ENCODE data around the gene TFF2.

TFF2 gene

DNA sequence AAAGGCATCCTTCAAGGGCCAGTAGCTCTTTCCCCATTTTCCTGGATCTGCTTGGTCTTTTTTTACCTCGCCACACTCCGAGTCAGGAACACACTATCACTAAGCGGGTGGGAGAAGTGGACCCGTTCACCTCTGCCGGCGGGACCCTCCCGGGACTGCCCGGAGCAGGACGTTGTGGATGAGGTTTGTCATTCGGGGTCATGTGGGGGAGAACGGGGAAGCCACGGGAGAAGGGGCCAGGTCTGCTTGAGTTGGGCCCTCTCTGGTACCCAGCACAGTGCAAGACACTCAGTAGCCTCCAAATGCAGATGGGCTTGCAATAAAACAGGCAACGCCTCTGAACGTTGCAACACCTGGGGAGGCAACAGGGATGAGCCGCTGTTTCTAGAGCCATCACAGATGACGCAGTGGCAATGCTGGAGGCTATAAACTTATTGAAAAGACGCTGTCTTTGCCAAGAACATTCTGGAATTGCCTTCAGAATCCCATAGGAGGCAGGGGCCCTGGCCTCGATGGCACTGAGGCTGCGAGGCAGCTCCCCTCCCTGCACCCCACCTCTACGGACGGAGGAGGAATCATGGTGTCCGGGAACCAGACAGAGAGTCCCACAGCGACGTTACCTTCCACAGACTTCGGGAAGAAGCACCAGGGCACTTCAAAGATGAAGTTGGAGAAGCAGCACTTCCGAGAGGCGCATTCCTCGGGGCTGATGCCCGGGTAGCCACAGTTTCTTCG lies 3.8 kb downstream of the TFF2 start:
- no peak for DNase-seq (ENCODE audit: low read depth)

DNA sequence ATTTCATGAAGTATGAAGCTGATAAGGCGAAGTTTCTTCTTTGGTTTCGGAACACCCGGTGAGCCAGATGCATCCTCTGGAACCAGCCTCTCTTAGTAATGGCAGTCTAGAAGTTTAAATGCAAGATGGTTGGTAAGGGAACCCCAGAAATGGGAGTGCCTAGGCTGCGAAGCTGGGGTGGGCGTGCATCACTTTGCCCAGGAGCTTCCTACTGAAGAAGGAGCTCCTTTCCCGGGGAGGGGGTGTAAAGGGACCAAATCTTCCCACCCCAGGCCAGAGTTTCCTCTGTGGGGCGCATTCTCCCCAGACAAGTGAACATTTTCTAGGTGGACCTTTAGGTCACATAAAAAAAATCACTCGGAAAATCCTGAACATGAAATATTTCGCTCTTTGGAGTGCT lies 4.4 kb downstream of the TFF2 start:
- DNase-seq (ENCODE audit: low read depth): no peak

DNA sequence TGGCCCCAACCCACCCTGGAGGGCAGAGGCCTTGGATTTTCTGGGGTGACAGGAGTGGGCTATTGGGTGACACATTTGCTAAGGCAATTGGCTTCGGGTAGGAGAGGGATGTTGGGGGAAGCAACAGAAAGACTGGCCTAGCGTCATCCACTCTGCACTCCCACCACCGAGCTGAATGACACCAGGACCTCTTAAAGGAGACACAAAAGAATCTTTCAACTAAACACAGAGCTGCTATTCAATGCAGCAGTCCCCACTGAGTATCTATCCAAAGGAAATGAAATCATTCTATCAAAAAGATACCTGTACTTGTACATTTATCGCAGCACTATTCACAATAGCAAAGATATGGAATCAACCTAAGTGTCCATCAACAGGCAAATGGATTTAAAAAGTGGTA lies 6.2 kb downstream of the TFF2 start:
- DNase-seq (ENCODE audit: low read depth): no peak

DNA sequence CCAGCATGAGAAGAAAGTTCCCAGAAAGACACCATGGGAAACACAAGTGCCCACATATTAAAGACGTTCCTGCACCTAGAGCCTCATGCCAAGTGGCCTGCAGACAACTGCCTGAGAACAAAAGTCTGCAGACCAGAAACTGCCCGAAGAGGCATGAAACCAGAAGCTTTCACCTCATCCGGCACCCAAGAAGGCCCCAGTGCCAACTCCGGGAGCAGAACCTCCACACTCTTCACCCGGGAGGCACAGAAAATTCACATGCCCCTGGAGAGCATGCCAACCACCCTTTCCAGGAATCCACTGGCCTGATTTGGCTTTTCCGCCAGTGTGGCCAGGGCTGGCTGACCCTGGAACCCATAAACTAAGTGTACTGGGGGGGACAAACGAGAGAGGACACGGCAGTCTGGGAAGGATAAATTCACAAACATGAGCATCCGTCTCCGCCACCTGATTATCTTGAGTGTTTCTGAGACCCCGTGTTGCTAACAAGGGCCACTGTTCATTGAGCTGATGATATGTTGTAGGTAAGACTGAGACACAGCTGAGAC lies 6.8 kb downstream of the TFF2 start:
- no peak for DNase-seq (ENCODE audit: low read depth)

DNA sequence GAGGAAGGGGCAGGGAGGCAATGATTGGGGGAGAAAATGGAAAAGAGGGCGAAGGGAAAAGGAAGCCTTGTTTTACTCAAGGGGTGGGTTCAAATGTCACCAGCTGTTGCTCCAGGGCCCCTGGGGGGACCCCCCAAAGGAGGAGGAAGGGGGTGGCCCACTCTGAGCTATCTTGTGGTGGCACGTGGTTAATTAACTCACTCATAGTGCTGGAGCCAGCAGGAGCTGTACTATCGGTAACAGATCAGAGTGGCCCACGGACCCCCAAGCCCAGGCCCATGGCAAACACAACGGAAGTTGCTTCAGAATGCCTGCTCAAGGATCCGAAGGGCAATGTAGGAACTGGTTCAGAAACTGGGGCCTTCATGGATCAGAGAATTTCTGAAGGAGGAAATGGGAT lies 7.2 kb downstream of the TFF2 start:
- no peak for DNase-seq (ENCODE audit: low read depth)

DNA sequence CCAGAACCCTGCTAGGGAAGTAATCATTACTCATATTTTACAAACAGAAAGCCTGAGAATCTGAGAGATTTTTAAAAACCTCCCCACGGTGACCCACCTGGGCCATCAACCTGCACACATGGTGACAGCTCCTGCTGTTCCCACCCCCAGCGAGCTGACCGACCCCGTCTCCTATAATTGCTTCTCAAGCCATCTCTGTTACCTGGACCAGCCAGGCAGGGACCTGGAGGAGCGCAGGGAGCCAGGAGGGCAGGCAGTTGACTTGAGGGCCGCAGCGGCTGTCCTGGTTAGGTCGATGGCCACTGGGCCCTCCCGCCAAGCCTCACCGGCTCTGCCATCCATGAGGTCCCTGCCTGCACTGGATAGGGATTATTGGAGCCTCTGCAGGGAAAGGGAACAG lies 7.7 kb downstream of the TFF2 start:
- DNase-seq (ENCODE audit: low read depth): no peak

DNA sequence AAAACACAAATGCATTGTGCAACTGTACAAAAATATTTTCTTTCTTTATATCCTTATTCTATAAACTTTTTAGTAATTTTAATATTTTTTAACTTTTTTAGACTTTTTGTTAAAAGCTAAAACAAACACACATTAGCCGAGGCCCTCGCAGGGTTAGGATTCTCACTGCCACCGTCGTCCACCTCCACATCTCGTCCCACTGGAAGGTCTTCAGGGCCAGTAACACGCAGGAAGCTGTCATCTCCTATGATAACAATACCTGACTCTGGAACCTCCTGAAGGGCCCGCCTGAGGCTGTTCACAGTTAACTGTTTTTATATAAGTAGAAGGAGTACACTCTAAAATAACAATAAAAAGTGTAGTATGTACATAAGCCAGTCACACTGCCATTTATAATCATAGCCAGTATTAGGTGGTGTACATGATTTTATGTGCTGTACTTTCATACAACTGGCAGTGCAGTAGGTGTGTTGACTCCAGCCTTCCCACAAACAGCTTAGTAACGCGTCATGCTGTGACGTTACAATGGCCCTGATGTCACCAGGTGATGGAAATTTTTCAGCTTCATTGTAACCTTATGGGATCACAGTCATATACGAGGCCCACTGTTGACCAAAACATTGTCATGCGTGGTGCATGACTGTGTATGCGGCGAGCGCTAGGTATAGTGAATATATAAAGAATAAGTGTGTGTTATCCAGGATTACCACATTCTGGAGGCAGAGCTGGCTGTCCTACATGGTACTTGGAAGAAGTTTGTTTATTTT lies 8.8 kb downstream of the TFF2 start:
- DNase-seq (ENCODE audit: low read depth): no peak

DNA sequence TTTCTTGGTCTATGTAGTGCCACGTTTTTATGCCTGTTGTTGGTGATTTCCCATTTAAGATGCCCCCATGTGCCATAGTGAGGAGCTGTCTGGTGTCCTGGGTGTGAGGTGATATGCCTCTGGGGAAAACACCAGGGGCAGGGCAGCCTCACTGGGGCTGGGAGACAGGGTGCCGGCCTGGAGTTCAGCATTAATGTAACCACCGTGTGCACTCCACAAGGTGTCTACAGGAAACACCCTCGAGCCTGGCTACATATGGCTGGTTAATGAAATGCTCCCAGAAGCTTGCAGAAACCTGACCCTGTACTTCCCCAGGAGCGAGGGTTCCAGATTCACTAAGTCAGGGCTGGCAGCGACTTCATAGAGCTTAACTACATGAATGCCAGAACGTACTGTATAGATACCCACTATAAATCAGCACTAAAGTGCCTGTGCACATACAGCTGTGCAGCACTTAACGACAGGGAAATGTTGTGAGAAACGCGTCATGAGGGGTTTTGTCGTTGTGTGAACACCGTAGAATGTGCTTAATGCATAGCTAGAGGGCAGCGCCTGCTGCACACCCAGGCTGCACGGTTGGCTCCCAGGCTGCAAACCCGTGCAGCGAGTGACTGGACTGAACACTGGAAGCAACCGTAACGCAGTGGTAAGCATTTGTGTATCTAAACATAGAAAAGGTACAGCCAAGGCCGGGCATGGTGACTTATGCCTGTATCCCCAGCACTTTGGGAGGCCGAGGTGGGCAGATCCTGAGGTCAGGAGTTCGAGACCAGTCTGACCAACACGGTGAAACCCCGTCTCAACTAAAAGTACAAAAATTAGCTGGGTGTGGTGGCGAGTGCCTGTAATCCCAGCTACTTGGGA lies 10.4 kb downstream of the TFF2 start:
- DNase-seq (ENCODE audit: low read depth): no peak

DNA sequence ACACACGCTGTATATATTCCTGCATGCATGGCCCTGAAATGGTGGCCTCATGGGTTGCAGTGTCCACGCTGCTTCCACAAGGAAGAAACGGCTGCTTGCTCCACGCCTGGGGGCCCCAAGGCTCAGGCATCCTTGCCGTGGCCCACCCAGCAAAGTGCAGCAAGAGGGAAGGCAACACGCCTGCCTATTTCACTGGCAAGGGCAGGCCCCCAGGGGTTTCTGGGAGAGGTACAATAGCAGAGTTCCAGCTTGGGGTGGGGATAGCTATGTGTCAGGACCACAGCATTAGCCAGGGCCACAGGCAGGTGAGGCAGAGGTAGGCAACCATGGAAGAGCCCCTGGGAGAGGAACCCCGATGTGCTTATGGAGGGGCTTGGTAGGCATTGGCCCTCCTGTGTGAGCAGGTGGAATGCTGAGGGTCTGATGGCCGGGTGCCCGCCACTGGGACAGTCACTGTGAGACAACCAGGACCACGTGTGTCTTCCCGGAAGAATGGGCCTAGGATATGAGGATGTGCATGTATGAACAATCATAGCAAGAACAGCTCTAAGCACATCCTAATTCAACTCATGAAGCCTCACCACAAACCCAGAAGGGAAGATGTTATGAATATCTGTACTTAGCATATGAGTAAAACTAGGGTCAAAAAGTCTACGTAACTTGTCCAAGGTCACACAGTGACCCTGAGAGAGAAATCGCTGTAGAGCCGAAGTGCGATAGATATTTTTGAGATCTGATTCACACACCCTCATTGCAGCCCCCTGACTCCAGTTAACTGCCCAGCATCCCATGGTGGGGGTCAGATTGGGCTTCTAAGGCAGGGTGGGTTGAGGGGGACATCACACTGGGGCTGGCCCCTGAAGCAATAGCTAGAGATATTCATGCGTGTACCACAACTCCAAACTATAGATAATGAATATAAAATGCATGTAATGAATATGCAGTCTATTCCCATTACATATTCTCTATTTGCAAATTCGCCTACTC lies 11.8 kb downstream of the TFF2 start:
- no peak for DNase-seq (ENCODE audit: low read depth)

DNA sequence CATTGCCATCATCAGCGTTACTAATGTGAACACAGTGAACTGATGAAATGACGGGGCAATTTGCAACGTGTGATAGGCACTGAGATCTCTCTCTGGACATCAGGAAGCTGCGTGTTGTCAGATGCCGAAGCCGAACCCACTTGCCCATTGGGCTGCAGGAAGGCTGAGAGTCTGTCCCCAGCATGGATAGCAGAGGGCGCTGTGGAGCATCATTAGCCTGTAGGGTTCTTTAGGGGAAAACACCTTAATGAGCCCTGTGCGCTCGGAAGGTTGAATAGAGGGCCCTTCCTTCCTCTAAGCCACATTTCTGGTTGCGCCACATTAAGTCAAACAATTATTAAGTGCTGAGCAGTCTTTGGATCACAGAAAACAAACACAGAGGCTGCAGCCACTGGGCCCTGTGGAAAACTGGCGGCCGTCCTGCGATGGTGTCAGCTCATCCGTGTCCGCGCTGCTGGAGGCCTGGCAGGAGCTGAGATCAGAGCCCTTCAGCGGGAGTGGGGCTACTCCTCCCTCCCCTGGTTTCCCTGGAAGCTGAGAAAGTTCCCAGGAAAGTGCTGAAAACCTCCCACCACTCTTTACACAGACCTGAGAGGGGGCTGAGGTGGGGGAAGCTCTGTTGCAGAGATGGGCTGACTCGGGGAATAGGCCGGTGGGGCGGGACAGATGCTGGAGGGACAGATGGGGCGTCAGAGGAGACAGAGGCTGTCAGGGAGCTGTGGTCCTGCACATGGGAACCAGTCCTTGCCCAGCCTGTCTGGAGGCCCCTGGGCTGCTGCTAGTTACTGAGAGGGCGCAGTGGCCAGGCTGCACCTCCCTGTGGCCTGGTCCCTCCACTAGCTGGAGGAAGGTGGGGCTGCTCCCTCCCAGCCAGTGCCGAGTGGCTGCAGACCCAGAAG lies 12.7 kb downstream of the TFF2 start:
- peak; percentile 1 for DNase-seq (ENCODE audit: low read depth)

DNA sequence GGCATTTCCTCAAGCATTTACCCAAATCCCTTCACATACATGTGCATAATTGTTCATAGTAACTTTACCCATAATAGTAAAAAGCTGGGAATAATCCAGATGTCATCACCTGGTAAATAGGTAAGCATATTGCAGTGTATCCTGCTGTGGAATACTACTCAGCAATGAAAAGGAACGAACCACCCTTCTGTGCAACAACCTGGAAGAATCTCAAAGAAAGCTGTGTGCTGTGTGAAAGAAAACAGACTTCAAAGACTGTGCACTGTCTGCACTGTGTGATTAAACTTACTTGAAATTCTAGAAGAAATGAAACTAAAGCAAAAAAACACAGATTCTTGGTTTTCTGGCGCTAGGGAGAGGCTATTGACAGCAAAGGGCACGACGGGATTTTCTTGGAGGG lies 13.5 kb downstream of the TFF2 start:
- DNase-seq (ENCODE audit: low read depth): no peak

DNA sequence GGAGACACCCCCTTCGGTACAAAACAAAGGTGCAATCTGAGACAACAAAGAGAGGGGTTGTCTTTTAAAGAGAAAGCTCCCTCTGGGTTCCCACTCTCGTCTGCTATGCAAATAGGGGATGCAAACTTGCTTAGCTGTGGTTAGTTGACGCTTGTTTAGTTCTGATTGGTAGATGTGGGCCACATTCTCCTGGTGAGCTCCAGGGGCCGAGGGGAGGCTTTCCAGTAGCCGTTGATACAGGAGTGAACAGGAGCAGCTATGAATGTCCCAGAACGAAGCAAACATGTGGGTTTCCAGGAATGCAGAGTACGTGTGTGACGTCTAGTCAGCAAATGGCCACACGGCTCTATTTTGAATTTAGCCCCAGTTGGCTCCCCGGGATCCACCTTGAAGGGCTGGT lies 14.7 kb downstream of the TFF2 start:
- no peak for DNase-seq (ENCODE audit: low read depth)

DNA sequence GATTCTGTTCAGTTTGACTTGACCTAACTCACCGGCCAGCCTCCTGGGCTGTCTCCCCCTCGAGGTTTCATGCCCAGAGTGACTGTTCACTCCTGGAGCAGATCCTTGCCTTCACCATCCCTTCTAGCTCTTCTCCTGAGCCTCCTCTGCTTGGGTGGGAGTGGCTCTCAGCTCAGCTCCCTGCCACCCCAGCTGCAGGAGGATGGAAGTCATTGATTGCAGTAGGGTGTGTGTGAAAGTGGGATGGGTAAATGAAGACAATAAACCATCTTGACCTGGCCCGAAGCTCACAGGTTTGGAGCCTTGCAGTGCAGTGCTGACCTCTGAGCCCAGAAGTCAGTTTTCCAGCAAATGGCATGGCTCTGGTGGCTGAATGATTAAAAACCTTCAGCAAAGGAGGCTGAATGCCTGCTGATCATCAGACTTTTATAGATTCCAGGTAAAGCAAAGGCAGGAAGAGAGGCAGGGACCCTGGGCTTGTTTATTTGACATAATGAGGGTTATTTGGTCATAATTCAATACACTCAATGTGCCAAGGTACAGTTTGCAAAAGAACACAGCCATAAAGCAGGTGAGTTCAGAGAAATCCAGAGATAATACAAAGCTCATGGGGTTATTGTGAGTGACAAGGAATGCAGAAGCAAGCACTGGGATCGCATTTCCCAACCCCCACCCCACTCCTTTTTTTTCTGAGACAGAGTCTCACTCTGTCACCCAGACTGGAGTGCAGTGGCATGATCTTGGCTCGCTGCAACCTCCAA lies 18.1 kb downstream of the TFF2 start:
- DNase-seq (ENCODE audit: low read depth): no peak

DNA sequence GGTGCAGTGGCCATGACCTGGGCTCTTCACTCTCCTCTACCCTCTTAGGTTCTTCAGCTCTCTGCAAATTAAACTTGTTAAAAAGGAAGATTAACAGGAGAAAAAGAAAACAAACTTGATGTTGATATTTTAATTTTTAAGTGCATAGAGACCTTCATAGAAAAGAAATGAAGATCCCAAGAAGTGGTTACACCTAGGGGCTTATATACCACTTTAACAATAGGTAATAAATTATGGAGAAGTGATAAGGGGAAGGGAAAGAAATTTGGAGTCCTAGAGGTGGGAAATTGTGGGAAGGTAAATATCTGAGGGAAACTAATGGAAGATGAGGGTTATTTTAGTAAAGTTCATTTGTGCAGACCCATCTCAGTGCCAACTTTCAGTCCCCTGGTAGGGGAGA lies 19.1 kb downstream of the TFF2 start:
- no peak for DNase-seq (ENCODE audit: low read depth)

DNA sequence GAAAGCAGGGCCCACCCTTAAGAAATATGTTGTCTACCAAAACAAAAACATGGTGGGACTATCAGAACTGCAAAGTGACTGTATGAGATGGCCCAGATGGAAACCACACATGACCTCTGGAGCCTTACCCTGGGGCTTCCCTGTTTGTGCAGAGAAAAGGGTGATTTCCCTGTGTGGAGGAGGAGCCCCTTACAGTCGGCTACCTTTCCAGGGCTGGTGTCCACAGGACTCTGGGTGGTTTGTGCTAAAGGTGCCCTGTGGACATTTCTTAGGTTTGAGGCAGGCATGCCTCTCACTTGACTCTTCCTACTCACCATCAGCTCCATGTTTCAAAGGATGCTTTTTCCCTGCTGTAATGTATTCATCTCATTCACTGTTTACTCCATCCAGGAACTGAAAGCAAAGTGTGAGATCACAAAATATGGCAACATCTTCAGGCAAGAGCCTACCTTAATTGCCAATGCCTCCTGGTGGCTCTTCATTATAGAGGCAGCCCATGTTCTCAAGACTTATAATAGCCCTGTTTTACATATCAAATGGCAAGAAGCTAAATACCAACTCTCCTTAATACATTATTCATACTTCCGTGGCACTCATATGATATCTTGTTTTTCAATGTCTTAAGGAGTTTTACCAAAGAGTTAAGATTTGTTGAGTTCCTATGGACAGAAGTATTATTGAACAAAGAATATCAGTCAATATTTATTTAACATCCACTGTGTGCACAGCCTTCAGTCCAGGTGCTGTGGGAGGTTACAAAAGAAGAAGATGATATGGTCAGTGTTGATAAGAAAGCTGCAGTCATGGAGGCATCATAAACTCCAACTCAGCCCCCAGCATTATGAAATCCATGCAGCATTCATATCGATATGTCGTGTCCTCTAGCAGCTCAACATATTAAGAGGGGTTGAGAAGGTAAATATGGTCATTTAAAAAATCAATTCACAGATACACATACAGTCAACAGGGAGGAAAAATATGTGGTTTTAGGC lies 20.1 kb downstream of the TFF2 start:
- DNase-seq (ENCODE audit: low read depth): no peak

DNA sequence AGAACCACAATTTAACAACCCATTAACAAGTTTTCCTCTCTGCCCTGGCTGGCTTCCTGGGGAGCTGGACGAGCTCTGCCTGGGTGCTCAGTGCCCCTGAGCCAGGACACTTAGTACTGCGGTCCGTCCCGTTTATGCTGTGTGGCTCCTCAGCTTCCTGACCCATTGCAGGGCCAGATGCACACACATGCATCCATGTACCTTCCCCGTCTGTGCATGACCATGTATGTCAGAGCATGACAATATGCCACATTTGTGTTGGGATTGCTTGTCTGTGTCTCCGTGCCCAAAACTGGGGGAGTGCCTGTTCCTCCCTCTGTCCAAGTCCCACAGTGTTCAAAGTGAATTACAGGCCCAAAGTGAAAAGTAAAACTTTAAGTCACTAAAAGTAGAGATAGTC lies 25.9 kb downstream of the TFF2 start:
- DNase-seq (ENCODE audit: low read depth): no peak

DNA sequence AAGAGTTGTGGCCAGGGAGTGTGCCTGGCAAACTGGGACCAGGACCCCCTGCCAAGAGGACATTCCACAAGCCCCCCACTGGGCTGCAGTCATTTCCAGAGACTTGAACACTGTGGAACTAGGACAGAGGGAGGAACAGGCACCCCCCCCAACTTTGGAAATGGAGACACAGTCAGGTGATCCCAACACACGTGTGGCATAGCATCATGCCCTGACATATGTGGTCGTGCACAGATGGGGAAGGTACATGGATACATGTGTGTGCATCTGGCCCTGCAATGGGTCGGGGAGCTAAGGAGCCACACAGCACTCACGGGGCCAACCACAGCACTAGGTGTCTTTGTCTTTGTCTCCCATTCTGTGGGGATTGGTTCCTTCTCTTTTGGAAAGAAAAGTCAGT lies 28.9 kb downstream of the TFF2 start:
- DNase-seq (ENCODE audit: low read depth): no peak

DNA sequence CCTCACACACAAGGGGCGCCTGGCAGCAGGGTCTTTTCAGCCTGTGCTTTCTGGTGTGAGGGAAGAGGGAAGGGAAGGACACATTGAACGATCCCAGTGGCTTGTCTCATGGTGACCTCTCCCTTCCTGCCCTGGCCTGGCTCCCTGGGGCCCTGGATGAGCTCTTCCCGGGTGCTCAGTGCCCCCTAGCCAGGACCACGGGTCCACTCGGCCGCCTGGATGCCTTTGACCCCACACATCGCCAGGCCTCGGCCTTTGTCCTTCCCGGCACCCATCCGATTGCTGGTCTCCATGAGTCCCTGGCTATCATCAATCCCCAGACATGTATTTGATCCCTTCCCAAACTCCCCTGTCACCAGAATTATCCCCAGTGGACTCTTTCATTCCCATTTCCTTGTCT lies 29.6 kb downstream of the TFF2 start:
- no peak for DNase-seq (ENCODE audit: low read depth)

Measured in GM04503 (cell line).